Right lobe of liver (tissue), 4 donors: ENCODE data around the gene HTRA1.

Experiments
- CTCF ChIP-seq, 4 donors: fragments of 200-600 bp in 3 of 4; fragments of 450-650 bp in 1 of 4; IDR thresholded peaks; one replicate each; pipeline versions ENCODE4 v1.5.1 to v1.8.0; 2016 to 2022; ENCODE audit warnings: antibody characterized with exemption in 4 of 4, mild to moderate bottlenecking in 2 of 4
- POLR2A ChIP-seq: fragments of 450-650 bp; IDR thresholded peaks from one replicate; pipeline ENCODE4 v1.6.1; 2017; ENCODE audit warnings: antibody characterized with exemption, mild to moderate bottlenecking
- donor health status: DM: no; HTN: no; CAD: no.
- donor health status: DM: no; HTN: no; CAD: no.
- donor health status: DM: no; HTN: yes; CAD: no.

GRCh38 chr10:122460891-122461293 is 461 bp upstream of the HTRA1 start:
- TF ChIP-seq CTCF (IDR thresholded peaks at IDR 0.05): no peak
- no peak for TF ChIP-seq POLR2A
